Activated CD4-positive, alpha-beta T cell treated with anti-CD3 and anti-CD28 coated beads, Interleukin-2, amount 50 U/mL, for 1 hour (primary cell): ENCODE results near the gene PAQR8.
A peak's percentile ranks its signal among the peaks of the same experiment; 100 is the strongest.

ENCODE experiments used
- DNase-seq: peaks from one replicate; pipeline ENCODE4 v3.0.0-alpha.2; 2020

The PAQR8 gene

GRCh38 chr6:52361945-52362442, at the start of gene PAQR8:
Gene PAQR8, plus strand, starts transcription at chr6:52362151. Its CDS starts 41,063 bp downstream, at chr6:52403214.
- peak; percentile 76 for DNase-seq

GRCh38 chr6:52312461-52312860, 49.5 kb upstream of the PAQR8 start:
- no peak for DNase-seq

DNA sequence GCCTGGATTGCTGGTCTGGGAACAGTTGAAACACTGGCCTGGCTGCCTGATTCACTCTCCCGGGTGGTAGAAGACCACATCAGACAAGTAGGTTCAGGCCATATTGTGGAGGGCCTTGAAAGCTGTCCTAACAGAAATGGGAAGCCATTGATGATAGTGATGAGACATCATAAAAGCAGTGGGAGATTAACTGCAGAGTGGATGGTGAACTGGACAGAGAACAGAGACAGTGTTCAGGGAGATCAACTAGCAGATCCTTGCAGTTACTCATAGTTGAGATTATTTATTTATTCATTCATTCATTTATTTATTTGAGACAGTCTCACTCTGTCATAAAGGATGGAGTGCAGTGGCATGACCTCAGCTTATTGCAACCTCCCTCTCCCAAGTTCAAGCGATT, 47.2 kb upstream of the PAQR8 start:
- no peak for DNase-seq

GRCh38 chr6:52317211-52317610, 44.7 kb upstream of the PAQR8 start:
- no peak for DNase-seq

- DNase-seq: no peak
Observed at GRCh38 chr6:52317841-52318581, 43.9 kb upstream of the PAQR8 start.

DNA sequence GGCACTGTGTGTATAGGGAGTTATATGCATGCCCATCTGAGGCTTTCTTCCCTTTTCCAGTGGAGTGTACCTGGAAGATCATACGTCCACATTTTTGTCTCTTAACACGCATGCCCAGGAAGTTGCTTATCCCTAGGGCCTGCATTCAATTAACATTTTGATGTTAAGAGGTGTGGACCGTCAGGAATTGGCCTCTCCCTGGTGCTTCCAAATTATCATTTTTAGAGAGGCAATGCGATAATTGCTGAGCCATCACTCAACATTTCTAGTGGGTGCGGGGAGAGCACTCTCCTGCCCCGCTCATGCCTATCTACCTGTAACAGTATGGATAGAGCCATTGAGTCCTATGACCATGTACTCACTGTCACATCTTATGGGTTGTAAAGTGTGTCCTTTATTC, 37.8 kb upstream of the PAQR8 start:
- DNase-seq: no peak

GRCh38 chr6:52325695-52326471, 36.1 kb upstream of the PAQR8 start:
- no peak for DNase-seq

DNA sequence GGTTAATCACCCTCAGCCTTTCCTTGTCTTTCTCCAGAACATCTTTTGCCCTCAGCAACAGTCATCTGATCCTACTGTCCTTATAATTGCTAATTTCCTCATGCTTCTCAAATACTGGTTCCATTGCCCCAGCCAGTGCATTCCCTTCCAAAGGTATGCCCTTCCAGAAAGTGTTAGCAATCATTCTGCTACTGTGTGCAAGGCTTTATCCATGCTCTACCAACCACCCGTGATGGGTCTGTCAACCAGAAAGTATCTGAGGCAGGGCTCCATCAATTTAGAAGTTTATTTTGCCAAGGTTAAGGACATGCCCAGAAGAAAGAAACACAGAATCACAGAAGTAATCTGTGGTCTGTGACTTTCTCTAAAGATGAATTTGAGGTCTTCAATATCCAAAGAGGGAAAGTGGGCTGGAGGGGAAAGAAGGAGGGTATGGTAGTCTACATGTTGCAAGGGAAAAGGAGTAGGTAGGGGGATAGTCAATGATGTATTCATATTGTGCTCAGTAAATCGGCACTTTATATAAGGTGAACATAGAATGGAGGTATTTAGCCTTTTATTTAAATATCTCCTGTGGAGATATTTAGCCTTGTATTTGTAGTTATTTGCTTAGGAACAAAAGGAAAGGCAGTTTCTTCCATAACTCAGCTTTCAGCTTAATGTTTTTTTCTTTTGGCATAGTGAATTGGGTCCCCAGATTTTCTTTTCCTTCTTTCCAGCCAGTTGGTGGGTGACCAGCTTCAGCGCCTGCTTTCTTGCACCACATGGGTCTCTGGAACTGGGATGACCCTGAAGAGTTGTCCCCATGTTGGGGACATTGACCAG, 35.2 kb upstream of the PAQR8 start:
- DNase-seq: no peak

DNA sequence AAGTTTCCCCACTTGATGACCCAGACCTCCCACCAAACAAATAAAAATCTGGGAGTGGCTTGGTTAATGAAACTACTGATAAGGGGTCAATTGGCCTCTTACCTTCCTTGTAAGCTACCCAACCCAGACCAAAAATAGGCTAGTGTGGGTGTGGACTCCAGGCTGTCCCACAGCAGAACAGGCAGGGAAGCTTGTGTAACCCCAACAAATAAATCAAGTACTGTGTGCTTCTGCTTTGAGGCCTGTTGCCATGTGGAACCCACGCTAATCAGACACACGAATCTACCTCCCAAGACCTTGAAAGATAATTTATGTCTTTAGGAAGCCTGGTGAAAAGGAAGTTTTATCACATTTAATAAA, 33.7 kb upstream of the PAQR8 start:
- no peak for DNase-seq

DNA sequence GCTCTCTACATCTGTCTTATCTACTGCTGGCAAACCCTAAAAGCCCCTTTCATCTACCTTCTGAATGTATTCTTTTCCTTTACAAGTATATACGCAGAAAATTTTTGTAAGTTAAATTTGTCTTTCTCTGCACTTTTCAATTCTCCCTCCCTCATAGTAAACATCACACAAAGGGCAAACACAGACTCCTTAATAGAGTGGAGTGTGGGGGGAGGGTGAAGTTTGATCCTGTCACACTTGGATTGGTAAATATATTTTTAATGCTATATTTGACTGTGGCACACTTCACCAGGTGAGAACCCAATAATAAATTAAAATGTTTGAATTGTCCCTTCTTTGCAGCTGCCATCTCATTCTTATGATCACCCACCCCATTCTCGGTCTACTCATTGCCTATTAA, 33.2 kb upstream of the PAQR8 start:
- DNase-seq: no peak

GRCh38 chr6:52330470-52330869, 31.5 kb upstream of the PAQR8 start:
- DNase-seq: no peak

- DNase-seq: no peak
Observed at GRCh38 chr6:52331793-52332457, 30.0 kb upstream of the PAQR8 start.

DNA sequence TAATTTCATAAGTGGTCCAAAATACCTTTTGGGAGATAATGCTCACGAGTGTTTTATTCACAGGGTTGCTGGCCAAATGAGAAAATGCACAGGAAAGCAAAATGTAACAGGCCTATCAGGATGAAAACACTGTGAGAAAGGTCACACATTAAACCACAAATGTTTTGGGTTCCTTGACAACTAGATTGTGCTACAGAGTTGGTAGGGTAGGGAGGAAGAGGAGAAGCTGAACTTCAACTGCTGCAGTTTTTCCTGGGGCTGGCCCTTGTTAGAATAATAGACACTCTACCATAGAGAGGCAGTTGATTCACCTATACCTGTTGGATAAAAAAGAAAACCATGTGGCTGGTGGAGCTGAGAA, 28.1 kb upstream of the PAQR8 start:
- no peak for DNase-seq

DNA sequence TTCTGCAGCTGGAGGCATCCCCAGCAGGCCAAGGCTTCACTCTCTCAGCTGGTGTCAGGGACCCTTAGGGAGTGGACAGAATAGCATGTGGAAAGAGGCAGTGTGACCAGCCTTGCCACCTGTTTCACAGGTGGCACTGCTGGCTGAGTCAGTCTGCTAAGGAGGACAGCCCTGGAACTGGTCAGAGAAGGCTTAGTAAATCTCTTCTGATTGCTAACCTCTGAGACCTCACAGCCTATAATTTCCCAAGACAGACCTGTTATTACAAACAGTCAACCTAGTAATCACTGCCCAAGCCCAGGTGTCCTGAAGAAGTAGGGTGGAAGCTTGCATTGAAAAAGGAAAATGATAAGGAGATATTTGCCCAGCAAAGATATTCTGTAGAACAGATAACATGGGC, 26.4 kb upstream of the PAQR8 start:
- DNase-seq: no peak

DNA sequence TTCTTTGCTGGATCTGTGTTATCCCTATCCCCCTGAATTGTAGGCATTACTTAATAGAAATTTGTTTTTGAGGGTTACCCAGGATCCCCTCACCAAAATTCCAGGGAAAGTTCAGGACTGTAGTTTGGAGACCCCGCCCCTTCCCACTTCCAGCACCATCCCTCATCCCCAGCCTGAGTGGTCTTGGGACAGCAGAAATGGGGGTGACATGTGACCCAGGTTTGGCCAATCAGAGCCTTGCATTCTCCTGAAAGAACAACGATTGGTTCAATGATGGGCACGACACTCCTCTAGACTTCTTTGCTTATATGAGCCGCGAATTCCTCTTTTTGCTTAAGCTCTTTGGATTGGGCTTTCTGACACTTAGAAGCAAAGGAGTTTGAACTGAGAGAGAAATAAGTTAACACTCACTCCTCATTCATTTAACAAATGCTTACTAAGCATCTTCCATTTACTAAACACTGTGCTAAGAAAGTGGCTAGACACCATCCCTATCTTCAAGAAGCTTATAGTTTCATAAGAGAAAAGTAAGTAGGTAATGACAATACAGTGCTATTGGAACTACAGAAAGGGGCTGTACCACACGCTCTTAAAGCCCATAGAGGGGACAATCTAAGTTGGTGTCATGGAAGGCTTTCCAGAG, 24.9 kb upstream of the PAQR8 start:
- DNase-seq: no peak

GRCh38 chr6:52337633-52338290, 24.2 kb upstream of the PAQR8 start:
- no peak for DNase-seq

DNA sequence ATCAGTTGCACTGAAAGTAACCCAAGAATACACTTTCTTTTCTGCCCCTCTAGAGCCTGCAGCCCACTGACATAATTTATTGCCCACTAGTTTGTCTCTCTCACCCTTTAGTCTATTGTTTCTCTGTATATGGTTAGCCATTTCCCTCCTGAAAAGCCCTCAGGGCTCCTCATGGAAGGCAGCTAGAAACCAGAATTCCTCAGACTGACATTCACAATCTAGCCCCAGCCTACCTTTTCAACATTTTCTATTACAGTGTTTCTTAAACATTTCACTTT, 21.4 kb upstream of the PAQR8 start:
- DNase-seq: no peak

- DNase-seq: no peak
Observed at GRCh38 chr6:52341561-52342260, 20.2 kb upstream of the PAQR8 start.

GRCh38 chr6:52345311-52345710, 16.6 kb upstream of the PAQR8 start:
- DNase-seq: no peak

GRCh38 chr6:52346503-52346902, 15.4 kb upstream of the PAQR8 start:
- no peak for DNase-seq

GRCh38 chr6:52347818-52348217, 14.1 kb upstream of the PAQR8 start:
- DNase-seq: no peak

DNA sequence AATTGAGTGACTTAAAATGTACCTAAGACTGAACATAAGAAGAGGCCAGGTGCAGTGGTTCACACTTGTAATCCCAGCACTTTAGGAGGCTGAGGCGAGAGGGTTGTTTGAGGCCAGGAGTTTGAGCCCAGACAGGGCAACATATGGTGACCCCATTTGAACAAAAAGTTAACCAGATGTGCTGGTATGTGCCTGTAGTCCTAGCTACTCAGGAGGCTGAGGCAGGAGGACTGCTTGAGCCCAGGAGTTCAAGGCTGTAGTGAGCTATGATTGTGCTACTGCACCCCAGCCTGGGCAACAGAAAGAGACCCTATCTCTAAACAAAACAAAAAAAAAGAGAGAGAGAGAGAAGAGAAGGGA, 10.1 kb upstream of the PAQR8 start:
- no peak for DNase-seq
